Activated CD8-positive, alpha-beta memory T cell treated with anti-CD3 and anti-CD28 coated beads, Interleukin-2, amount 50 U/mL, for 1 hour (primary cell): ENCODE data around the gene SNX5.
"Not testable (repeated sequence)": the region's sequence is repeated elsewhere in the genome, so short reads cannot be mapped to it uniquely, and the experiment has no call there.

Experiments used
- DNase-seq: peaks from one replicate; pipeline ENCODE4 v3.0.0-alpha.2; 2020; ENCODE audit errors: extremely low read depth

SNX5 gene

DNA sequence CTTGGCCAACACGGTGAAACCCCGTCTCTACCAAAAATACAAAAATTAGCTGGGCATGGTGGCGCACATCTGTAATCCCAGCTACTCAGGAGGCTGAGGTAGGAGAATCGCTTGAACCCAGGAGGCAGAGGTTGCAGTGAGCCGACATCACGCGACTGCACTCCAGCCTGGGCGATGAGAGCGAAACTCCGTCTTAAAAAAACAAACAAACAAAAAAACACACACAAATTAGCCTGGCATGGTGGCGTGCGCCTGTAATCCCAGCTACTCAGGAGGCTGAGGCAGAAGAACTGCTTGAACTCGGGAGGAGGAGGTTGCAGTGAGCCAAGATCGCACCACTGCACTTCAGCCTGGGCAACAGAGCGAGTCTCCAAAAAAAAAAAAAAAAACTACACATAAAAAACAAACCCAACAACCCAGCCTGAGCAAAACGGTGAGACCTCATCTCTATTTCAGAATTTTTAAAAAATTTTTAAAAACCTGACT is 8.2 kb downstream of the SNX5 start:
- not testable (repeated sequence) for DNase-seq

DNA sequence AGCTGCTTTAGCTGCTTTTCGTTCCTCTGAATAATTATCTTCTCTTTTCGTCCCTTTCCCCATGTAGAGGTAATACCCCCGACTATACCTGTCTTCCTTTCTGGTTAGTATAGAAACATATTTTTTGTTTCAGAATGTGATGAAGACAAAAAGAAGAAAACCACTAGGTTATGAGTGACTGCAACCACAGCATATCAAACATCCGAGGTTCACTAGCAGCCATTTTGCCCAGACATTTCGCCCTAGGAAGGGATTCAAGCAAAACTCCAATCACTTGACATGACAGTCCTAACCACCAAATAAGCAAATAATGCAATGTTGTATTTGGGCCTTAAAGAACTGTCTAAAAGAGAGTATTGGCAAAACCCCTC is 9.4 kb downstream of the SNX5 start:
- no peak for DNase-seq

DNA sequence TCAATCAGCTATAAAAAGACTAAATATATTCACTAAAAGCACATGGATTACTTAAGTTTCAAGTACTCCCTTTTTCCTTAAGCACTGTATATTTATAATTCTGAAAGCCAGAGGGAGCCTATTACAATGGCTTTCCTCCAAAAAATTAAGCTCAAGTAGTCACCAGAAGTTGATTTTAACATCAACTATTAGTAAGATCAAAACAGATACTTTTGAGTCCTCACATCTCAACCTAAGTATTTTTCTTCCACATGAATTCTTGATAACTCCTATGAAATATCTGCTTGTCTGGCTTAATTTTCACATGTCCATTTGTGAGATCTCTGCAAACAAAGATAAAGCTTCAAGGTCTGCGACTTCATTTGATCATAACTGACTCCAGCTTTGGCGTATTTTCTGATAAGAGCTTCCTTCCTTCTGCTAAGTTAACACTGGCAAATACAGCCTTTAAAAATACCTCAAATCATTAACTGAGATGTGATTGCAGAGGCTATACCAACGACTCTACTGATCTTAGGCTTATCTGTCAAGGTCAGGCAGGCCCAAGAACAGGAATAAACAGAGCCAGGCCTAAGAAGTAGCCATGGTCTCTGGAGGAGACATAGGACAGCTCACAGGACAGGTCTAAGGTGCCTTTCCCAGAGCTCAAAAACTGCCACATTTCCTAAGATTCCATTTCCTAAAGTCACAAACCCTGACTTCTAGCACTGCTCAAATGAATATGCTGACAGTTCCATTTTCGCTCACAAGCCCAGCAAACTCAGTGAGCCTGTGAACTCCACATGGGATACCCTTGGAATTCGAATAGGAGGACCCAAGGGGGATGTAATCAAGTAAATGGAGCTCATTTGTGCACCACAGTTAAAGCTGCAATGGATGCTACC is 10.0 kb downstream of the SNX5 start:
- no peak for DNase-seq

DNA sequence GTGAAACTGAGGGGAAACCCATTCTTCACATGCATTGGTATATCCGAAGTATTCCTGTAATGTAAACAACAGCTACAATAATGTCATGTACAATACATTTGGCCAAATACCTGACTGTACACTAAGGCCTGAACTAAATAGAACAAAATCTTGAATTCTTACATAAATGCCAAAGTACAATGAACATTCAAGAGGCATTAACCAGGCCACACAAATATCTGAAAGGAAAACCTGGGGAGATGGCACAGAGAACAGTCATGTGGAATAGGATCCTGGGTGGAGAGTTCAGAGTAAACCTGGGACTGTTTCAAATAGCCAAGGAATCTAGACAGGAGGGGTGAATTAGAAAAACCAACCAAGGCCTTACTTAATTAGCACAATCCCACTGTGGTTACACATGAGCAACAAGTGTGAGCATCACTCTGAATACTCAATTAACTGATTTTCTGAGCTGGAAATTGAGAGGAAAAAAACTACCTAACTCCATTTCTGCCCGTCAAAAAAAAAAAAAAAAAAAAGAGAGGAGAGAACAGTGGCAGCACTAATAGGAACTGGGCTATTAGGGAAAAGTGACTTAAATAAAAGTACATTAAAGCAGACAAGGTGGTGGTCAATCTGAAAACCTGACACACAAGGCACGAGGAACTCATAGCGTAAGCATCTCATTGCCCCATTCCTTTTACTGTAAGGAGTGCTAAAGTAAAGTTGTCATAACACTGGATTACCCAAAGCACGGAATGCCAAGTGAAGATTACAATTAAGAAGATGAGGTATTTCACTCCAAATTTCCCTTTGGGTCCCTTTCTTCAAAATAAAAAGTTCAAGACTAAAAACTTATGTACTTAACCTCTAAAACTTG is 10.9 kb downstream of the SNX5 start:
- no peak for DNase-seq

DNA sequence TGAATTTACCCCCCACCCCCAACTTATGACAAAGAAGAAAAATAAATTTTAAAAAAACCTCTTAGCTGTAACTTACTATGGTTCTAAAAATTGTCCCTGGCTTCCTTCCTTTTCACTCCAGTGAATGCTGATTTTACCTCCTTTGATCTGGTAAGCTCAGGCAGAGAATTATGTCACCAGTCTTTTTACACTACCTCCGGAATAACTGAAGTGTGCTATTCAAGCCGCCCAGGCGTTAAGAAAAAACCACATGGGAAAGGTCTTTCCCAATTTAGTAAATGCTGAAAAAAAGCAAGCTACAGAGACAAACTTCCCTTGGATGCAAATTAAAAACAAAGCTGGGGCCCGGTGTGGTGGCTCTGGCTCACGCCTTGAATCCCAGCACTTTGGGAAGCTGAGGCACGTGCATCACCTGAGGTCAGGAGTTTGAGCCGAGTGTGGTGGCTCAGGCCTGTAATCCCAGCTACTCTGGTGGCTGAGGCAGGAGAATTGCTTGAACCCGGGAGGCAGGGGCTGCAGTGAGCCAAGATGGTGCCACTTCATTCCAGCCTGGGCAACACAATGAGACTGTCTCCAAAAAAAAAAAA is 12.4 kb downstream of the SNX5 start:
- no peak for DNase-seq

DNA sequence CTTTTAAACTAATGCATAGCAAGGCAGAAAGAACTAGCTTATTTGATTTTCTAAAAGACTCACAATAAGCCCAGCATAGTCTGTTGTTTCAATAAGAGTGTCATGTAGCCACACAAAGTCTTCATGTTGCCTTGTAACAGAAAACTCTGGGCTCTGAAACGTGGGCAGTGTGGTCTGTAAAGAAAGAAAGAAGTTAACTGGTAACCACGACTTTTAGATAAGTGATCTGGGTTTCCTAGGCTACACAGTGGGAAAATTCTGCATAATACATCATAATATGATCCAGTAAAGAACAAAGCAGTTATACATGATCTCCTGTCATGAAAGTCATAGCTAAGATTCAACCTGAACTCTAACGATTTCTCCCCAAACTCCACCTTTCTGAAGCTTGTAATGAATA is 13.3 kb downstream of the SNX5 start:
- DNase-seq: no peak

DNA sequence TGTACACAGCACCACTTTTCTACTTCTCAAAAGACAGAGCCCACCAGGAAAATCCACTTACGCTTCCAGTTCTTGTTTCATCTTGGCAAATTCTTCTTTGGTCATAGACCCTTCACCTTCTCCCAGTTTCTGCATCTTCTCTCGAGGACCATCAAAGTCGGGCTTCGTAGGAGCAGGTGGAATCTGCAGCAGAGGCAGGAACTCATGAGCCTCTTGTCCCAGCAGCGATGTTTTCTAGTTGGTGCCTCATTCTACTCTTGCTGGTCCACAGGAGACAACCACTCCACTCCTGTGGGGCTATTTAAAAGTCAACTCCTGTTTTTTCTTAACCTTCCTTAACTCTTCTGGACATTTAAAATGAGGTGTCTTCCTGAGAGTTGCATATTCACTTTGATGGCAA is 14.7 kb downstream of the SNX5 start:
- DNase-seq: no peak

DNA sequence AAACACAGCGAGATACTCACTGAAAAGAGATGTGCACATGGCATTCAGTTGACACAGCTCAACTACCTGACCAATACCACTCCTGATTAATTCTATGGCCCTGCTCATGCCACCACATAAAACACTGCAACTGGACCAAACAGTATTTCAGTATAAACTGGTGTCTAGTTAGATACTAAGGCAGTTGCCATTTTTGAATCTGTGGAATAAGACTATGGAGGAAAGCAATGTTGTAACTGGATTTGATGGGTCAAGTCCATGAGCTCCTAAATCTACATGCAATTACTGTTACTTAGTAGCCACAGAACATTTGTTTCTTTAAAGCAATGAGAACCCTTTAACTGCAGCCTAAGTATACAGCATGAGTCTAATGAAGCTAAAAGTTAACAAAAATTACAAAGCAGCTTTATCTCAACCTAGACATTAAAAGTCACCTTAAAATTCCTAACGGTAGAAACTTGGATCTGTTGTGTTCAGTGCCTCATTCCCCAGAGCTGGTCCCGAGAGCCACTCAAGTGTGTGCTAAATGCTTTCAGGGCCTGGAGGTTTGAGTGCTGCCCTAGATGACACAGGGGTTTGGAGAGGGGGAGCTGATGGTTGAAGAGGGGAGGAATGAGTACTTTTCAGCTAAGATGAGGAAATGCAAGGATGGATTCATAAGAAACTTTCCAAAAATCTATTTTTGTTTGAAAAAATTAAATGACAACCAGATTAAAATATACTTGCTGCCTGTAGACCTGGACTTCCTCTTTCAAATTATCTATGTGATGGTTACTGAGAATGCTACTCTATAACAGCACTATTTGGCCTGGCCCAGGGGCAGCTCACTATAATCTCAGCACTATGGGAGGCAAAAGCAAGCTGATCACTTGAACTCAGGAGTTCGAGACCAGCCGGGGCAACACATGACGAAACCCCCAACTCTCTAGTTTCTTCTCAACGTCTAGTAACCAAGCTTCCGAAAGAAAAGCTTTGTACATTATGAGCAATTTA is 15.6 kb downstream of the SNX5 start:
- DNase-seq: no peak

DNA sequence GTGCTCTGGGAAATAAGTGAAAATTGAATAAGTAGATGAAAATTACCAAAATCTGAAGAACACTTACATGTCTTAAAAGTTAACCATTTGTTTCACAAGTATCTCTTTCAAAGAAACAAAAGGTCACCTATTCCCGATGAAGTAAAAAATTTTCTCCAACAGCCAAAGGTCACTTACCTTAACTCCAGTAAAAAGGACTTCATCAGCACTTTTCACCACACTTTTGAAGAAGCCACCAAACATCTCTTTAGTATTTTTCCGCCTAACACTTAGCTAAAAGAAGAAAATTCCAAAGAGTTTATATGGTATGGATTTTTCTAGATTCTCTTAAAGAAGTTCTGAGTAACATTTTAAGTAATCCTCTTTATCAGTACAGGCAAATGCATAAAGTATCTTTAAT is 17.3 kb downstream of the SNX5 start:
- no peak for DNase-seq

DNA sequence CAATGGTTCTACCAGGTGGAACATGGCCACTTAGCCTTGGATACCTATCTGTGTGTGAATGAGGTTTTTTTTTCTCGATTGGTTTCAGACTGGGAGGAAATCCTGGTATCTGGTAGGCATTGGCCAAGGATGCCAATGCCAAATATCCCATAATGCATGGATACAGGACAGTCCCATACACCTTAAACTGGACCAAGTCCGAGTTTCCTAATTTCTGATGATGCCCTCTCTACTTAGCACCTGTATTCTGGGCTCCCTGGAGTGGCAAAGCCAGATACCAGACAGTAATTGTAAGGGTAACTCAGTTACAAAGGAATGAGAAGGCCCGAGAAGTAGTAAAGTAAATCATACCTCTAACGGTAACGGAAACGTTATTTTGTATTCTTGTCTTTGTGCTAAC is 17.9 kb downstream of the SNX5 start:
- no peak for DNase-seq

DNA sequence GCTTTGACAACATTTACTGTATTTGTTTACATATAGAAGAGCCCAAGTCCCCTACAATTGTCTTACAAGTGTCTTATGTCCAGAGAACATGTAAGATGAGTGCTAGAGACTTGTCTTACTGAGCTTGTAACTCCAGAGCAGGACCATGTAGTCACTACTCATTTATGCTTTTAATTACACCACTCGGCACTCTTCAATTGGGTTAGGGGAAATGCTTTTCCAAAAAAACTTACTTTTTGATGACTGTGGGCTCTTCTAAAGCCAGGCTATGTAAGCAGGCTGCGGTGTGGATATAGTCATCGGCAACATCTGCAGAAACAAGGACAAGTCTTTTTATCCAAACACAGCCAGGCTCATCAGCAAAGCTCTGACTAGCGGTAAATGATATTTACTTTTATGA is 18.7 kb downstream of the SNX5 start:
- no peak for DNase-seq

DNA sequence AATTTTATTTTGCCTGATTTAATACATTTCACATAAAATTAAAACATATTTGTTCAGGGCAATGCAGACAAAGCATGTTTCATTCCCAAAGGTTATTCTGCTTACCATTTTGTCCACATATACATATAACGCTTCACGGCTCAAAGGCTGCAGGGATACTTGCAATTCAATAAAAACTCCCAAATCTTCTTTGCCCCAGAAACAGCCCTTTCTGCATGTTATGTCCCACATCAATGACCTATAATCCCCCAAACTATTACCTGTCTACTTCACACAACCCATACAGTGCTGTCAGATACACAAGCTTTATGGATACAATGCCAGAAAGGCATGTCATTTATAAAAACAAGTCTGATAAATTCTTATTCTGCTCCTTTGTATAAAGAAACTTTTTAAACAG is 20.2 kb downstream of the SNX5 start:
- DNase-seq: no peak

DNA sequence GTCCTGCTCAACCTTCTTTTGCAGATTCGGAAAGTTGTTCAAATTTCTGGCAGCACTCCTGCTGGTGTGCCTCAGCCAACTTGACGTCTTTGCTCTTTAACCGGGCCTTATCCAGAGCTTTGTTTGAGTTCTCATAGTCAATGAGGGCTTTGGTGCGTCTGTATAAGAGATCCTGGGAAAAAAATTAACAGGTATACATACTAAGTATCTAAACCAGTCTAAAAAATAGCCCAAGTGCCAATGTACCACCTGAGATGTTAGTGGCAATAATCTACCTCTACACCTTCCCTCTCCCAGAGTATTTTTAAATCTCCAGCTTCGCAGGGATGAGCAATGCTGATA is 21.1 kb downstream of the SNX5 start:
- no peak for DNase-seq

DNA sequence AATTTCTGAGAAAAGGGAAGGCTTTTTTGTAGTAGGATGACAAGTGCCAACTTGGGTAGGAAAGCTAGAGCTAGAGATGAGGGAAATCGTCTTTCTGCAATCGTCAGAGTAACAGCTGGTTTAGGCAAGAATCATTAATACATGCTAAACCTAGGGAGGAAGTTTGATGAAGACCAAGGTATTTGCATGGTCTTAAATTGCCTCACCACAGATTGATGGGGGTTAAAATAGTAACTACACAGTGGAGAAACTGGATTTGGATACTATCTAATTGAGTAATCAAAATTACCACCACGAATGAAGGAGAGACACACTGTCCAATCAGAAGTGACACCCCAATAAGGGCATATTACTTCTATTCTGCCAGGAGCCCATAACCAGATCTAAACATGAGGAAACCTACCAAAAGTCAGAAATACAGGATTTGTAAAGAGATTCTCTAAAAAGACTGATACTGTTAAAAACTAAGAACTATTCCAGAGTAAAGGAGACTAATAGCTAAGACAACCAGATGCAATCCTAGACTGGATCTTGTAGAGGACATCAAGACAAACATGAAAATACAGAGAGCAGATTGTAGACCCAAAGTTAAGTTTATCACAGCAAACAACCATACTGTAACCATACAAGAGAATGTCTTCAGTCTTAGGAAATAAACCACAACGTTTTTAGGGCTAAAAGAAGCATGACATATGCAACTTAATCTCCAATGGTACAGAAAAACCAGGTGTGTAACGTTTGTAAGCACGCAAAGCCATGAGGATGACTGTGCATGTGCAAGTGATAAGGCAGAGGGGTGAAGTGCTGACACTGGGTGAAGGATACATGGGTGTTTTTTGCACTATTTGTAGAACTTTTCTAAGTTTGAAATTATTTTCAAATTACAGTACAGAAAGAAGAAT is 21.8 kb downstream of the SNX5 start:
- no peak for DNase-seq

DNA sequence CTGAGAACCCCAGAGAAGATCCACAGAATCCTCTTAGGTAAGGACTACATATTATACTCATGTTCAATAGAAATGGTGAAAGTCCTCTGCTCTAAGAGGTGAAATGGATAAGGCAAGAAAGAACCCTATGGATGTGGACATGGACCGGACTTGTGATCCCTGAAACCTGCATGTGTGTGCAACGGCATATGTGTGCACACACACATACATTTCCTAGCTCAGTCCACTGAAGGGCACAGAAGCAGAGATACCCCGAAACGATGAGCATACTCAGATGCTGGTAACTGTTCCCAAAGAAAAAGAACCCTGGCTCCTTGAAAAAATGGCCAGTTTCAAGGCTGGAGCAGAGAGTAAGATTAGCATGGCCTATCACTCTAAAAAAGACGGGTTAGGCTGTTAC is 22.6 kb downstream of the SNX5 start:
- DNase-seq: no peak

DNA sequence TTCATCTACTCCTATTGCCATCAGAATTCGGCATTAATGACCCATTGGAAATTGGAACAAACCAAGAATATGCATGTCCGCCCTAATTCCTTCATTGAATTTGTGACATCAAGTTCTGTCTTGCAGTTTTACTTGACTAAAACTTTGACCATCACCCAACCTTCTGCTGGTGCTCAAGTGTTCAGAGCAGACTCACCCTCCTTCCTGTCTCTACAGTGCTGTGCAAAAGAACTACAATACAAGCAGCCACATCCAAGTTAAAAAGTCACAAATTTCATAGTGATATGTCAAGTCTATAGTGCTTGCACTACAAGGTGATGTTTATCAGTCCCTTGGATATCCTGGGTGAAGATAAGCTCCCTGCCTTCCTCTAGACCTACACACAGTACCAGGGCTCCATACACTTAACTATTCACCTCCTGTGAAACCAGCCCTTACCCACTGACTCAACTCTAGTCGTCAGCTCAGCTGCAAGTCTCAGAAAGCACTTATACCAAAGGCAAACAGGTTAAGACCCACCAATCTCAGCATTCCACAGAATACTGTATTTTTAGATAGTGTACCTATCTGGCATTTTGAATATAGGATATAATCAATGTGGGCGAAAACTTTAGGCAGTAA is 23.6 kb downstream of the SNX5 start:
- DNase-seq: no peak

DNA sequence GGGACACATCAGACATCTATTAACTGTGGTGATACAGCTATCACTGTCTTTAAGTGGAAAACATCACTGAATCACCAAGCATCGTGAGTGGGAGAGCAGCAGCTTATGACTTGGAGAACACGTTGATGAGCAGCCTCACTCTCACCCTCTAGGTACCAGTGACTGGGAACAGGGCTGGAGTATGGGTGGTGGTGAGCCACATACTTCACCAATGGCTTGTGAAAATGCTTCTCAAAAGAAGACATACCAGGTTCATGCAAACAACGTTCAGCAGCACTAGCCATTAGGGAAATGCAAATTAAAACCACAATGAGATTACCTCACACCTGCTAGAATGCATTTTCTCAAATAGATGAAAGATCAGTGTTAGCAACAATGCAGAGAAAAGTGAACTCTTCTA is 25.3 kb downstream of the SNX5 start:
- no peak for DNase-seq

DNA sequence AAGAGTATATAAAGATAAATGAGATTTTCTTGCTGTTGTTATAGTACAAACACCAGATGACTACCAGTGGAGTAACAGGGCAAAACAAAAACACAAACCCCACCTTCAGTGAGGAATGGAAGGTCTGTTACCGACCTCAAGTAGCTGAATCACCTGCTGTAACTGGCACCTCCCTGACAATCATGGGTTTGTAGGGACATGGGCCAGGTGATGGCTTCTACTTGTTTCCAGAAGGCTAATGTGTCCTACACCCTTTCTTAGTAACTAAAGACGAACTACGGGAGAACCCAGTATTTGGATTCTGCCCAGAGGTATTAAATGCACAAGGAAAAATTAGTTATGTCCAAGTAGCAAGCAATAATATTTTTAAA is 26.8 kb downstream of the SNX5 start:
- no peak for DNase-seq

DNA sequence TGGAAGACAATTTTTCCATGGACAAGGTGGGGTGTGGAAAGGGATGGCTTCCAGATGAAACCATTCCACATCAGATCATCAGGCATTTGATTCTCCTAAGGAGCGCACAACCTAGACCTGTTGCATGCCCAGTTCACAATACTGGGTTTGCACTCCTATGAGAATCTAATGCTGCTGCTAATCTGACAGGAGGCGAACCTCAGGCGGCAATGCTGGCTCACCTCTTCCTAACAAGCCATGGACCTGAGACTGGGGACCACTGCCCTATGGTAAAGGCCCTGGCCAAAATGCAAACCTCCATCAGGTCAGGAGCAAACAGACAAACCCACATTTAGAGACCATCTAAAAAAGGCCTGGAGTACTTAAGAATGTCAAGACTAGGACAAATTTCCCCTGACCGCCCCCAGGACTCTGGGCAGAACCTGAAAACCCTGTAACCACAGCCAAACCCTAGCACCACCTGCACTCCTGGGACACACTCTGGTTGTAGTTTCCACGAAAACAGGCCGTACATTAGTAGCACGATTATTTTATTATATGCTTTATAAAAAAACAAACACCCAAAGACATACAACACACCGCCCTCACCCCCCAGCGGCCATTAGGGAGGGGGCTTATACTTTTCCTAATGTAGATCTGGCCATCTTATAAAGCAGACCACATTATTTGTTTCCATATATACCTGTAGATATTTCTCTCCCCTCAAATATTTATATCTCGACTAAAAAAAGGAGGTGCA is 27.3 kb downstream of the SNX5 start:
- no peak for DNase-seq
